Astrocyte (in vitro differentiated cells and primary cell): ENCODE measurements around the gene GPC5.

Experiments used
- CTCF ChIP-seq: IDR thresholded peaks from 2 replicates; pipeline ENCODE4 v1.5.1; 2011; ENCODE audit warnings: low read depth, mild to moderate bottlenecking, inconsistent platforms, low read length, moderate library complexity; ENCODE audit not compliant: insufficient read depth
- EZH2 ChIP-seq: IDR thresholded peaks from 2 replicates; pipeline ENCODE4 v1.6.1; 2012; ENCODE audit warnings: mild to moderate bottlenecking, low read length, inconsistent platforms; ENCODE audit not compliant: insufficient read depth

- TF ChIP-seq CTCF (no peak), EZH2 (no peak)
Measured at GRCh38 chr13:92613921-92614320, 1215.5 kb downstream of the GPC5 start.
